GM12872 (cell line): ENCODE results near the gene CBLB.

Experiments
- TF ChIP-seq, protein P1 (sequence below): IDR thresholded peaks from 3 replicates; pipeline ENCODE4 v1.5.1; 2011; ENCODE audit warnings: low read depth, mild to moderate bottlenecking, low read length, moderate library complexity; ENCODE audit not compliant: insufficient read depth

CBLB gene

DNA sequence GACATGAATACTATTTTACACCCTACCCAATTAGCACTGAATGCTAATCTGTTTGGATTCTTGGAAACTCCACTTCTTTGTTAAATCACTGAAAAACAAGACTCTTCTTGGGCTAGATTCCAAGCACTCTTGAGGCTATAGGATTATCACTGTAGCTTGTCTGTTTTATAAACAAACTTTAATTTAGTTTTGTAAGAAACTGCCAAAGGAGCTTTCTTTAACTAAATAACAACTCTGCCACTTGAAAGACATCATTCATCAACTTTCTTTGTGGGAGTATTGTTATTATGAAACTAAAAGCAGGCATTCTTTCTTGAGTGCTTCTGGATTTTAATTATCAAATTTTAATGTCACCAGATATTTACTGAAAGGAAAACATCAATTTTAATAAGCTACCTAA lies 24.1 kb downstream of the CBLB start:
- TF ChIP-seq, protein P1, sequence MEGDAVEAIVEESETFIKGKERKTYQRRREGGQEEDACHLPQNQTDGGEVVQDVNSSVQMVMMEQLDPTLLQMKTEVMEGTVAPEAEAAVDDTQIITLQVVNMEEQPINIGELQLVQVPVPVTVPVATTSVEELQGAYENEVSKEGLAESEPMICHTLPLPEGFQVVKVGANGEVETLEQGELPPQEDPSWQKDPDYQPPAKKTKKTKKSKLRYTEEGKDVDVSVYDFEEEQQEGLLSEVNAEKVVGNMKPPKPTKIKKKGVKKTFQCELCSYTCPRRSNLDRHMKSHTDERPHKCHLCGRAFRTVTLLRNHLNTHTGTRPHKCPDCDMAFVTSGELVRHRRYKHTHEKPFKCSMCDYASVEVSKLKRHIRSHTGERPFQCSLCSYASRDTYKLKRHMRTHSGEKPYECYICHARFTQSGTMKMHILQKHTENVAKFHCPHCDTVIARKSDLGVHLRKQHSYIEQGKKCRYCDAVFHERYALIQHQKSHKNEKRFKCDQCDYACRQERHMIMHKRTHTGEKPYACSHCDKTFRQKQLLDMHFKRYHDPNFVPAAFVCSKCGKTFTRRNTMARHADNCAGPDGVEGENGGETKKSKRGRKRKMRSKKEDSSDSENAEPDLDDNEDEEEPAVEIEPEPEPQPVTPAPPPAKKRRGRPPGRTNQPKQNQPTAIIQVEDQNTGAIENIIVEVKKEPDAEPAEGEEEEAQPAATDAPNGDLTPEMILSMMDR: no peak

DNA sequence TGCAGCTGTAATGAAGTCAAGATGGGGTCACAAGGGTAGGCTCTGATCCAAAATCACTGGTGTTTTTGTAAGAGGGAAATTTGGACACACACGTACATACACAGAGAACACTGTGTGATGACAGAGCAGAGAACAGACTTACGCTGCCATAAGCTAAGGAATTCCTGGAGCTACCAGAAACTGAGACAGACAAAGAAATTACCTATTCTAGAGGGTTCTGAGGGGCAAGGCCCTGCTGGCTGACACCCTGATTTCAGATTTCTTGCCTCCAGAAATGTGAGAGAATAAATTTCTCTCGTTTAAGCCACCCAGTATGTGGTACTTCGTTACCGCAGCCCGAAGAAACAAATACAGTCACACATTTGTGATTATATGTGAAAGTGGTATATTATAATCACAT lies 24.8 kb downstream of the CBLB start:
- TF ChIP-seq, protein P1: no peak

DNA sequence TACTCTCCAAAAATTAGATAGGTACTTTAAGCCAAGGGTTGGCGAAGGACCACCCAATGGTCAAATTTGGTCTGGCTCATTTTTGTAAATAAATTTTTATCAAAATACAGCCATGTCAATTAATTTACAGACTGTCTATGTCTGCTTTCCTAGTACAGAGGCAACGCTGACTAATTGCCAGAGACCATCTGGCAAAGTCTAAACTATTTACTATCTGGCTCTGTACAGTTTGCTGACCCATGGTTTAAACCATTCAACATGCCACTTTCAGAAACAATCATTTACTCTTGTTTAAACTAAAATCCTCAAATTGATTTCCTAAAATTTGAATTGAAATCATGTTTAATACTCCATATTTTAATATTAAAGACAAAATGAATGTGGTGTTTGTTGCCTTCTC lies 25.9 kb downstream of the CBLB start:
- TF ChIP-seq, protein P1: no peak

DNA sequence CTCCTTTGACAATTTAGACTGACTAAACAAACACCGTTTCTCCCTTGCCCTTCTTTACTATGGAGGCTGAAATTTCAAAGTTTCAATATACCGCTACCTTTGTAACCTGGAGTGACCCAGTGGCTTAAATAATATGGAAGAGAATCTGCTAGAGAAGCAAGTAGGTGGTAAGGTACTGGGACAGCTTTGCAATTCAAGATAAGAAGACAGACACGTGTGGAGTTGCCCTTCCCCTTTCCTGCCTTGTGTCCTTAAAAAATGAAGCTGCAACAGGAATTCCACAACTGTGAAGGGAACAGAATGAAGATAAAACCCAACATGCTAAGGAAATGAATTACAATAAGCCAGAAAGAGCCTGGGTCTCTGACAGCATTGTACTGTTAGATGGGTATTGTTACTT lies 26.4 kb downstream of the CBLB start:
- TF ChIP-seq, protein P1: no peak

DNA sequence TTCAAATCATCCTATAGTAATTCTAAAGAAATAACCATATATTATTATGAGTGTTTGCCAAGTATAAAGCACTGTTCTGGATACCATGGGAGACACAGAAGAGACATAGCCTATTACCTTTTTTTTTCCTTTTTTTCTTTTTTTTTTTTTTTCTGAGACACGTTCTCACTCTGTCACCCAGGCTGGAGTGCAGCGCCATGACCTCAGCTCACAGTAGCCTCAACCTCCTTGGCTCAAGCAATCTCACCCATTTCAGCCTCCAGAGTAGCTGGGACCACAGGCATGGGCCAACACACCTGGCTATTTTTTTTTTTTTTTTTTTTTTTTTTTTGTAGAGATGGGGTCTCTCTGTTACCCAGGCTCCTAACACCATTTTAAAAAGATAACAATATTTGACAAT lies 30.9 kb downstream of the CBLB start:
- TF ChIP-seq, protein P1: no peak

DNA sequence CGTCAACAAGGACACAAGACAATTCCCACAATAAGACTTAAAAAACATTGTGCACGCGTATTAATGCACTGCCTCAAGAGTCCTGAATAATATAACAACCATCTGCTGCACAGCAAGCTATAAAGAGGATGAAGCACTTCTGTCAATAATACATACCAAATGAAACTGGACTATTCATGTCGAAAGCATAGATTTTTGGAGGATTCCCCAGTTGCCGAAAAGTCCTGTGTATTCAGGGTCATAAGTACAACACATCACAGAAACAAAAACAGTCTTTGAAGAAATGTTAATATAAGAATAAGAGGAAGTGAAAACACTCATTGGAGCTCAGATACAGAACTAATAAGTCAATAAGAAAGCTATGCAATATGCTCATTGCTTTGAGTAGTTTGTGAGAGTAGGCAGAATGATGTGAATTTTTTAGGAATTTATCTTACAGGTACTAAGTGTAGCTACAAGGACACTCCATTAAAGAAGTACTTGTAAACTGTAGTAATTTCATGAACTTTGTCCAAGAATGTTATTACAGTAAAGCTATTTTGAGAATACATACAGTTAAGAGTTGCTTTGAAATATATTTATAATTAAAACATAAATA lies 31.6 kb downstream of the CBLB start:
- TF ChIP-seq, protein P1: no peak

DNA sequence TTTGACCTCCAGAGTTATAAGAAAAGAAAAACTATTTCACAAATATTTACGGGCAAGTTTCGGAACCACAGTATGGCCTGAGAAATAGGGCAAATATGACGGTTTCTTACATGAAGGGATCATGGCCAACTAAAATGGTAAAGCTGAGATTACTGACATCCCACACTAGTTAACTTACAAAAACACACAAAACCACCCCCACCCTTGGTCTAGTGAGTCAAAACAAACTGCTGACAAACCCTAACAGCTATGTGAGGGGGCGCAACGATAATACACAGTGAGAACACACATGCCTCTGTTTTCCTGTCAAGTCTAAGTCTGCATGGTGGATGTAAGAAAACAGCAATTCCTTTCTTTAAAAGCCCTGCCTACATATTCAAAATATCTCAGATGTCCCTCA lies 32.3 kb downstream of the CBLB start:
- TF ChIP-seq, protein P1: no peak
